SH-SY5Y (cell line): ENCODE results near the gene EEFSEC.

Experiments used
- GATA2 ChIP-seq: IDR thresholded peaks from 2 replicates; pipeline ENCODE4 v1.6.1; 2011; ENCODE audit warnings: mild to moderate bottlenecking, low read depth, low read length
- GATA3 ChIP-seq: IDR thresholded peaks from 2 replicates; pipeline ENCODE4 v1.6.1; 2011; ENCODE audit warnings: low read depth, mild to moderate bottlenecking, low read length, moderate library complexity

DNA sequence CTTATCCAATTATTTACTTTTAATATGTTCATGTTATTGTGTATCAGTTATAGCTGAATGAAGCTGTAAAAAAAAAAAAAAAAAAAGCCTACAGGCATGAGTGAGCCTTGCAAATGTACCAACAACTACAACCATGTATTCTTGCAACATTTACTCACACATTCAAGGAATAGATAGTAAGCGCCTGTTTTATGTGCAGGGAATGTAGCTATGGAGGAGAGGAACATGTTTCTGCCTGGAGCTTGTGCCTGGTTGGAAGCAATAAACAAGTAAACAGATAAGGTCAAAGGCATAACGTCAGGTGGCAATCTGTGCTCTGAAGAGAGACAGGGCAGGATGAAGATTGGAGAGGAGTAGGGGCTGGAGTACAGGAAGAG is 202.2 kb downstream of the EEFSEC start:
- no peak for TF ChIP-seq GATA2
- TF ChIP-seq GATA3: no peak
